Measurements from ENCODE around the gene RXRA.

Gene RXRA

GRCh38 chr9:134384811-134385479 is 58.7 kb downstream of the RXRA start:
- DNase-seq: no peak

DNA sequence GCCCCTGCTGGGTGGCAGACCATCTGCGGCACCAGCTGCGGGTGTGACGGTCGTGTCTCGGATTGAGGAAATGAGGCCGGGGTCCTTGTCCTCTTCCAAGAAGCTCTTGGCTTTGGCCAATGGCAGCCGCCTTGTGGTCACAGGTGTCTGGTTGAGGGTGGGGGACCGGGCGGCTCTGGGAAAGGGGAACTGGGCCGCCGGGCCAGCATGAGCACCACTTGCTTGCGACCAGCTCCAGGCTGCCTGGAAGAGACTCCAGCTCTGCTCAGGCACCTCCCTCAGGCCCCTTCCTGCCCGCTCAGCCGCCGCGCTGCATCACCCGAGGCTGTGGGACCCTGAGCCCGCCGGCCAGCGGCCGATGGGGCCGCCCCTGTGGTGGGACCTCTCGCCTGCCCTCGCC is 59.7 kb downstream of the RXRA start:
- no peak for DNase-seq

- no peak for DNase-seq
Observed at GRCh38 chr9:134386951-134387831, 60.9 kb downstream of the RXRA start.

DNA sequence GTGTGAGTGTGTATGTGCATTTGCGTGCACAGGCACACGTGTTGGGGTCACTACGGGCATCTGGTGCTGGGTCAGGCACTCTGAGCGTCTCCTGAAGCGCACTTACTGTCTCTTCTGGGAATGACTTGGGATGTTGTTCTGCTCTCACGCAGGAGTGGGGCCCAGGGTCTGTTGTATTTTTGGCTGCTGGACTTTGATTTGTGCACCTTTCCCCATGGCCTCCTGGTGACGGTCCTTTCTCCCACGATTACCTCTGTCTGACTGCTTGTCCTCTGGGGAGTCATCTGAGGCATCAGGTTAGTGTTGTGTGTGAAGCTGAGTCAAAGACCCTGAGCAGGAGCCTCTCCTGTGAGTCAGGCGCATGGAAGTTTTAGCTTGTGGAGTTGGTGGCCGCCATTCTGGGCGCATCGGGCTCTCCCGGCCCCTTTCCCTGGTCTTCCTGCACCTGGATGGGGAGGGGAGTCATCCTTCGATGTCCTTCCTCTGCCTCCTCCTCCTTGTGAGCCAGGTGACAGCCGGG is 62.1 kb downstream of the RXRA start:
- no peak for DNase-seq

DNA sequence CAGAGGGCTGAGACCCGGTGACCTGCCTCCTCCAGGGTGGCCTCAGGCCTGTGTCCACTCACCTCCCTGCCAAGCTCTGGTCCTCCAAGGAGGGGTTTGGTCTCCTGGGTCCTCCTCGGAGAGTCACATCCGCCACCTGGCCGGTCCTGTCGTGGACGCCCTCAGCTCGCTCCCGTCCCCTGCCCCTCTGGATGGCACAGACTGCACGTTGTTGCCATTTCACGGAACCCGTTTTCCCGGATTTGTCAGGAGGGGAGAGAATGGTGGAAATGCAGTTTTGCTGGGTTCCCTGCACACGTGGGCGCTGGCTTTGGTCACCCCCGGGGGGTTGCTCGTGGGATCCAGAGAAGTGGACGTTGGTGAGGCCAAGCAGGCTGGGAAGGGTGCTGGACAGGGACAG is 62.7 kb downstream of the RXRA start:
- DNase-seq: no peak

GRCh38 chr9:134389642-134390041 is 63.4 kb downstream of the RXRA start:
- no peak for DNase-seq

DNA sequence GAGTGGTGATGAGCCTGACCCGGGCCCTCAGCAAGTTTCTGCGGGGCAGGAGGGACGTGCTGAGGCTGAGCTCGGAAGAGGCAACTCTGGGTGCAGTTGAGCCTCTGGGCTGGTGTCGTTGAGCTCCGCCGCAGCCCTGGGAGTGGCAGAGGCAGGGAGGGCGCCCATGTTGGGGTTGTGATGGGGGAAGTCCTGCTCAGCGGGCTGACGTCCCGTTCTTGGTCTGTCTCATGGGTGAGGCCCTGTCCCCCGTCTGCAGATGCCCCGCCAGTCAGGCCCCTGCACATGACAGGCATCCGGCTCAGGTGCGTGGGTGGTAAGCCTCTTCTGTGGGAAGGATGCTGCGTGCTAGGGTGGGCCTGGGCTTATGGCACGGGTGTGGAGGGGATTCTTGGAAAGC is 64.3 kb downstream of the RXRA start:
- peak; percentile 72 for DNase-seq

DNA sequence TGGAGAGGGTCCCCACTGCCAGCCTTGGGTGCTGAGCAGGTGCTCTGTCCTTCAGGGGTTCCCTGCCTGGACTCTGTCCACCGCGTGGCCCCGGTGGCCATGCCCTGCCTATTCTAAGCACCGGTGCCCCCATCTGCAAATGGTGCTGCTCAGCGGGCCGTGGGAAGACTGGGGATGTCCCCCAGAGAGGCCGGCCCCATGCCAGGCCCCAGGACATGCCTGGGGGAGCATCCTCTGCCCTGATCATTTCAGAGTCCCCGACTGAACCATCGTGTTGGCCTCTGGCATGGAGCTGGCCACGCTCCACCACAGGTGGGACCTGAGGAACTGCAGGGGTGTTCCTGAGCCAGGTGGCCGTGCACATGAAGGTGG is 64.7 kb downstream of the RXRA start:
- DNase-seq: no peak

- peak; percentile 78 for DNase-seq
Observed at GRCh38 chr9:134391319-134392231, 65.3 kb downstream of the RXRA start.

GRCh38 chr9:134392900-134393299 is 66.6 kb downstream of the RXRA start:
- DNase-seq: no peak

DNA sequence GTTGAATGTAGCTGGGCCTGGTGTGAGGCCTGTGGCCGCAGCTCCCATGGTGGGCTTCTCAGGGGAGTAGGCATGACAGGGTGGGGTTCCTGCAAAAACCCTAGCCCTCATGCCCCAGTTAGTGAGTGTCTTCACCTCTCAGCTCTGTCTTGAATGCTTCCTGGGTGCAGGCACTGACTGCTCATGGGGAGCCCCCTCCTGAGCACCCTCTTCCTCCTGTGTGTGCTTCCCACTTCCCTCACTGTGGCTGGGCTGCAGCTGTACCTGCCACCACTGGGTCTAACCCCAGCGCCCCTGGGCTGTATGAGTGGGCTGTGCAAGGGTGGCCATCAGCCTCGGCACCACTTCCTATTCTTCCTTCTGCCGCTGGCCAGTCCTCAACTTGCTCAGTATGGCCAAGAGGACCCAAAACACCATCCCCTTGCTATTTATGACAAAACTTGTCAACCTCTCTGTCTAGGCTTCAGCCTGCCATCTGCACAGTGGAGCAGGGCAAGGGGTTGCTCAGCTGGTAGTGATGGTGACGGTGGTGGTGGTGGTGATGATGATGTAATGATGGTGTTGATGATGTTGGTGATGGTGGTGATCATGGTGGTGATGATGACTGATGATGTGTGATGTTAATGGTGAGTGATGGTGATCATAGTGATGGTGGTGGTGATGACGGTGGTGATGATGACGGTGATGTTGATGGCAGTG is 67.5 kb downstream of the RXRA start:
- no peak for DNase-seq

- DNase-seq: no peak
Observed at GRCh38 chr9:134395002-134395517, 68.8 kb downstream of the RXRA start.

DNA sequence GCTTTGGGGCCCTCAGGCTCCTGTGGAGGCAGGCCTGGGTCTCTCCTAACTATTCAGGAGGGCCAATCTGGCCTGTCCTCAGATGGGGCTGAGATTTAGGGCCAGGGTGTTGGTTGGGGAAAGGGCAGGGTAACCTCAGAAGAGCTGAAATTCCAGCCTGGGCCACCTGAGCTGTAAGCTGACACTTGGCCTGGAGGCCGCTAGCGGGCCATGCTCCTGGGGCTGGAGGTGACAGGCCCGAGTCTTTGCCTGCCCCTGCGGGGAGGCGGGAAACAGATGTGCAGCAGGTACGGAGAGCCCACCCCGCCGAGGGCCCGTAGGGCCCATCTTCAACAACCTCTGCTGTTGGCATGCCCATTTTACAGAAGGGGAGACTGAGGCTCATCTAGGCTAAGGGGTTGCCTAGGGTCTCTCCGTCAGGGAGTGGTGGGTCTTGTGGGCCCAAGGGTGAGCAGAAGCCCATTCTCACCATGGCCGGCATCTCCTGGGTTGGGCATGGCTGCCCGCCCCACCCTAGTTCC is 69.5 kb downstream of the RXRA start:
- no peak for DNase-seq

- peak; percentile 34 for DNase-seq
Observed at GRCh38 chr9:134396258-134396742, 70.0 kb downstream of the RXRA start.

DNA sequence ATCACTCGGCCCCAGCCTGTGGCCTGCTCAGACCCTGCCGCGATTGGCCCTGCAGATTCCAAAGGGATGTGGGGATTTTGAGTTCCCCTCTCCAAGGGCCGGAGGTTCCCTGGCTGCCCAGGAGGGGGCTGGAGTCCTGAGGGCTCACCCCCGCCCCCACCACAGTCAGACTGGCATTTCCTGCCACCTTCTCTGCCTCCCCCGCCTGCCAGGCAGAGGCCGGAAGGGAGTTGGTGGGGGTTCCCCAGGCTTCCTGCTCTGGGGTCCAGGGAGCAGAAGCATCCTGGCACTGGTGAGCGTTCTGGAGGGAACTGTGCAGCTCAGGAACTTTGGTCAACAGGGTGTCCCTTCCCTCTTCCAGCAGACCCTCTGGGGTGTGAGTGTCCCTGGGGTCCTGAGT is 70.6 kb downstream of the RXRA start:
- peak; percentile 44 for DNase-seq

DNA sequence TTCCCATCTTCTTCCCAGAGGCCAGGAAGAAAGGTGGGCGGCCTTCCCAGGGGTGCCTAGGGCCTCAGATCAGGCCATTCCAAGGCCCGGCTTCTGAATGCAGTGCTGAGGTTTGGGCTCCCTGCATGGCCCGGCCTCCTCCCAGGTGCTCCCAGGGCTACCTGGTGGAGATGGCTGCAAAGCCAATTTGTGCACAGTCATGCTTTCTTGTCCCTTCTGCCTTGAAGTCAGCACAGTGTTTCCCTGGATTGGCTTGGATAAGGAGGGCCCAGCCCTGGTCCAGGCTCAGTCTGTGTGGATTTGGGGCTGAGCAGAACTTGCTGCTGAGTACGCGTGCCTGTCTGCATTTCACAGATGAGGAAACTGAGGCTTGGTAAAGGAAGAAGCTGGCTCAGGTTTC is 72.5 kb downstream of the RXRA start:
- DNase-seq: no peak

GRCh38 chr9:134399435-134400056 is 73.3 kb downstream of the RXRA start:
- DNase-seq: no peak

DNA sequence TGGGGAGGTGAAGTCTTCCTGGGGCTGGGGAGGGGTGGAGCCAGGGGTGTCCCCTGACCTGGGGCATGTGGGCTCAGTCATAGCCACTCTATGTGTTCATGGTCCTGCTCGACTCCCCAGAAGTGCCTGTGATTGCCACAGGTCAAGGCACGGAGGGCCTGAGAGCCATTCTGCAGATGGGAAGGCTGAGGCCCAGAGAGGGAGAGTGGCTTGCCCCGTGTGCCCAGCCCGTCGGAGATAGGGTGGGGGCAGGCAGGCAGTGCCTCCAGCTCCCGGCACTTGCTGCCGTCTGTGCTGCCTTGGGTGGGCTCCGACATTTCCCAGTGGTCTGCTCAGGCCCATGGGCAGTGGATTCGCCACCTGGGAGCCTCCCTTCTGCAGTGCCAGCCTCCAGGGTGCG is 74.0 kb downstream of the RXRA start:
- no peak for DNase-seq

GRCh38 chr9:134401391-134401790 is 75.1 kb downstream of the RXRA start:
- DNase-seq: no peak

DNA sequence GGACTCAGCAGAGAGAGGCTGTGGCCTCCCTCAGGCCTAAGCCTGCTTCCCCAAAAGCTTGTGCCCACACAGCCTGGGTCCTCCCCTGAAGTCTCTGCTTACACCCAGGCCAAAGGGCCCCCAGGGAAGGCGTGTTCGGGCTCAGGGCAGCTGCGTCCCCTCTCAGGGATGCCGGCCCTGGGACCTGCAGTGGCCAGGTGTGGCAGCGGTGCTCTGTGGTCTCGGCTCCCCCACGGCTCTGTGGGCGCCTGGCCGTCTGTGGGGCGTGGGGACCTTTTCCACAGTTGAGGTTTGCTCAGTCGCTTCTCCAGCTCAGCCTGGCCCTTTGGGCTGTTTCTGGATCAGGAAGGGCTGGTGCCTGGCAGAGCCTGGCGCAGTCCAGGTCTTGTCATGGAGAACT is 75.9 kb downstream of the RXRA start:
- DNase-seq: no peak

DNA sequence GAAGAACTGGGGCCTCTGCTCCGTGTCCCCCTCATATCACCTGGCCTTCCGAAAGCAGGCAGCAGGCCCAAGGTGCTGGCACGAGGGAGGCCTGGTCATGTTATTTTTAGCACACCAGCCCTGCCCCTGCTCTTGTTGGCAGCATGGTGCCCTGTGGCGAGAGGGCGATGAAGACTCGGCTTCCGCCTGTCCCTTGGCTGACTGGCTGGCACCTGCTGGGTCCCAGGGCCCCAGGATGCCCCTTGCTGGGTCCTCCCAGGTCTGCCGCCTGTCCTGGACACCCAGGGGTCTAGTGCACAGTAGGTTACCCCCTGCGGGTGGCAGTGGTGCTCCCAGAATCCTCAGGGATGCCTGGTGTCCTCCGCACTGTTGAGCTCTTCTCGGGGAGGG is 77.0 kb downstream of the RXRA start:
- DNase-seq: no peak

All from activated naive CD4-positive, alpha-beta T cell treated with anti-CD3 and anti-CD28 coated beads, Interleukin-2, amount 50 U/mL, for 16 hours (primary cell).